ENCODE results near the gene REPS1.

DNA sequence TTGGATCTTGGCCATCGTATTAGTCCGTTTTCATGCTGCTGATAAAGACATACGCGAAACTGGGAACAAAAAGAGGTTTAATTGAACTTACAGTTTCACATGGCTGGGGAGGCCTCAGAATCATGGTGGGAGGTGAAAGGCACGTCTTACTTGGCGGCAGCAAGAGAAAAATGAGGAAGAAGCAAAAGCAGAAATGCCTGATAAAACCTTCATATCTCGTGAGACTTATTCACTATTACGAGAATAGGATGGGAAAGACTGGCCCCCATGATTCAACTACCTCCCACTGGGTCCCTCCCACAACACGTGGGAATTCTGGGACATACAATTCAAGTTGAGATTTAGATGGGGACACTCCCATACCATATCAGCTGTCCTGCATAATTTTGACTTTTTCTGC, 20.1 kb upstream of the REPS1 start:
- TF ChIP-seq, protein P1, sequence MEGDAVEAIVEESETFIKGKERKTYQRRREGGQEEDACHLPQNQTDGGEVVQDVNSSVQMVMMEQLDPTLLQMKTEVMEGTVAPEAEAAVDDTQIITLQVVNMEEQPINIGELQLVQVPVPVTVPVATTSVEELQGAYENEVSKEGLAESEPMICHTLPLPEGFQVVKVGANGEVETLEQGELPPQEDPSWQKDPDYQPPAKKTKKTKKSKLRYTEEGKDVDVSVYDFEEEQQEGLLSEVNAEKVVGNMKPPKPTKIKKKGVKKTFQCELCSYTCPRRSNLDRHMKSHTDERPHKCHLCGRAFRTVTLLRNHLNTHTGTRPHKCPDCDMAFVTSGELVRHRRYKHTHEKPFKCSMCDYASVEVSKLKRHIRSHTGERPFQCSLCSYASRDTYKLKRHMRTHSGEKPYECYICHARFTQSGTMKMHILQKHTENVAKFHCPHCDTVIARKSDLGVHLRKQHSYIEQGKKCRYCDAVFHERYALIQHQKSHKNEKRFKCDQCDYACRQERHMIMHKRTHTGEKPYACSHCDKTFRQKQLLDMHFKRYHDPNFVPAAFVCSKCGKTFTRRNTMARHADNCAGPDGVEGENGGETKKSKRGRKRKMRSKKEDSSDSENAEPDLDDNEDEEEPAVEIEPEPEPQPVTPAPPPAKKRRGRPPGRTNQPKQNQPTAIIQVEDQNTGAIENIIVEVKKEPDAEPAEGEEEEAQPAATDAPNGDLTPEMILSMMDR (IDR thresholded peaks at IDR 0.05; ENCODE audit: low read depth, low read length, poor library complexity, severe bottlenecking): no peak
- no peak for TF ChIP-seq EZH2phosphoT487 (IDR thresholded peaks at IDR 0.05; ENCODE audit: borderline replicate concordance, low read length)

Measured in DOHH2 (cell line).